SKM-1 treated with dmso at 0.1 percent for 144 hours (cell line): ENCODE measurements around the gene TUBA4B.
"Not testable (repeated sequence)": the region's sequence is repeated elsewhere in the genome, so short reads cannot be mapped to it uniquely, and the experiment has no call there.

Experiments
- DNase-seq: peaks from one replicate; lab custom pipeline; 2025; ENCODE audit not compliant: unreplicated experiment; lab: John Stamatoyannopoulos, UW

TUBA4B gene

DNA sequence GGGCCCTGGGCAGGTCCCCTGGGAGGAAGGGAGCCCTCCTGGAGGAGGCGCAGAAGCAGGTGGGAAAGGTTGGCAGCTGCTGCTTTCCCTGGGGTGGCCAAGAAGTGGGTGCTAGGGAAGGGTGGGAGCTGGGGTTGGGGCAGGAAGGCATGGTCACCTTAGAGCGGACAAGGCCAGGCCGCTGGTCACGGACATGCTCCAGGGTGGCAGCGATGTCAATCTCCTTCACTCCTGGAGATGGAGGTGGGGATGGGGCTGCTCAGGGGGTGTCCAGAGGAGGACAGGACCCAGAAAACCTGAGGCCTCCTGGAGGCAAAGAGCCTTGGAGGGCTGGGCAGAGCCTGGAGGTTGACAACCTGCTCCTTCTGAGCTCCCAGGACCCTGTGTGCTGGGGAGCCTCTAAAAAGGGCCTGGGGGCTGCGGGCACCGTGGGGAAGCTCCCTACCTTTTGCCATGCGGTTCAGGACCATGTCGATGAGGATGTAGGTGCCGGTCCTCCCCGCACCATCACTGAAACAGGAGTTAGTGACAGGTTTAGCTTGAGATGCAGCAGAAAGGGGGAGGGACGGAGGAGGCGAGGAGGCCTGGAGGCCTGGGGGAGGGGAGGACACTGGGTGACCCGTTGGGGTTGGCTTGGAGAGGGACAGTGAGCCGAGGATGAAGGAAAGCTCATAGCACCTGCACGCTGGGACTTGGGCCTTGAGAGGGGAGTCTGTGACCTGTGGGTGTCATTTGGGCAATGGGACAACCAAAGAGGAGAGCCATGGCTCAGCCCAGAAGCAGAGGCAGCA lies 37.5 kb downstream of the TUBA4B start:
- DNase-seq: no peak

DNA sequence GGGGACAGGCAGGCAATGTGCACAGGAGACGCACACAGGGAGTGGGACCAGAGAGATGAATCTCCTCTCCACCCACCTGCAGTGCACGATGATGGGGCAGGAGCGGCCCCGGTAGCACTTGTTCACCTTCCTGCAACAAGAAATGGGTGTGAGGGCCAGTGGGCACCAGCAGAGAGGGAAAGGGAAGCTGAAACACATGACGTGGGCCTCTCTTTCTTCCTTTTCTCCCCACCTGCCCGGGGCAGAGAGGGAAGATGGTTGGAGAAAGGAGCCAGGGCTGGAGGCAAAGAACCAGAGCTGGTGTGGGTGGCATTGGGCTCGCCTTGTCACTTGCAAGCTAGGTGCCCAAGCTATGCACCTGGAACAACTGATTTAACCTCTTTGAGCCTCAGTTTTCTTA lies 38.4 kb downstream of the TUBA4B start:
- no peak for DNase-seq

DNA sequence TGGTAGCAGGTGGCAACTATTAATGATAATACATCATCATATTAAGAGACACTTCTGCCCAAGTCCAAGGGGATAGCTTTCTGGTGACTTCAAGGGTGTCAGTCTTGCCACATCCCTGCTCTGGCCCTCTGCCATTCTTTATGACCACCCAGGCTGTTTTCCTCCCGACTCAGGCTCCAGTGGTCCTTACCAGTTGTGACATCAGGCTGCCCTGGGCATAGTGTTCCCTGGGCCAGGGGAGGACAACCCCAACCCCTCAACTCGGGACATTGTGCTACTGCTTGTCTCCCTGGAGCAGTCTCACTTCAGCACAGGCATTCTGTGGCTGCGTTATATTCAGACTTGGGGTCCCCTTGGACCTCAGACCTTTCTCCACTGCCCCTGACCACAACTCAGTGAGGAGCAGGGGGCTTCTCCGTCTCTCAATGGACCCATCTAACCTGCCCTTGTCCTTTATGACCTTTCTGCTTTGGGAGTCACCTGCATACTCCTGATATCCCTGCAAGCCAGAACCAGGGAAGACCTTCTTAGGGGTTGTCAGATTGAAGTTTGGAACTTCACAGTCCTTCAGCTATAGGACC lies 39.0 kb downstream of the TUBA4B start:
- no peak for DNase-seq

DNA sequence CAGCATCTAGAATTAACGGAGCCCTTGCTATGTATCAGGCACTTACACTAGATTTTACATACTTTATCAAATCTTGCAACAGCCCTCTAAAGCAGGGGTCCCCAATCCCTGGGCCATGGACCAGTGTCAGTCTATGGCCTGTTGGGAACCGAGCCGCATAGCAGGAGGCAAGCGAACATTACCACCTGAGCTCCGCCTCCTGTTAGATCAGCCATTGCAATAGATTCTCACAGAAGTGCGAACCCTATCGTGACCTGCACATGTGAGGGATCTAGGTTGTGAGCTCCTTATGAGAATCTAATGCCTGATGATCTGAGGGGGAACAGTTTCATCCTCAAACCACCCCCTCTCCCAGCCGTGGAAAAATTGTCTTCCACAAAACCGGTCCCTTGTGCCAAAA lies 39.6 kb downstream of the TUBA4B start:
- no peak for DNase-seq

DNA sequence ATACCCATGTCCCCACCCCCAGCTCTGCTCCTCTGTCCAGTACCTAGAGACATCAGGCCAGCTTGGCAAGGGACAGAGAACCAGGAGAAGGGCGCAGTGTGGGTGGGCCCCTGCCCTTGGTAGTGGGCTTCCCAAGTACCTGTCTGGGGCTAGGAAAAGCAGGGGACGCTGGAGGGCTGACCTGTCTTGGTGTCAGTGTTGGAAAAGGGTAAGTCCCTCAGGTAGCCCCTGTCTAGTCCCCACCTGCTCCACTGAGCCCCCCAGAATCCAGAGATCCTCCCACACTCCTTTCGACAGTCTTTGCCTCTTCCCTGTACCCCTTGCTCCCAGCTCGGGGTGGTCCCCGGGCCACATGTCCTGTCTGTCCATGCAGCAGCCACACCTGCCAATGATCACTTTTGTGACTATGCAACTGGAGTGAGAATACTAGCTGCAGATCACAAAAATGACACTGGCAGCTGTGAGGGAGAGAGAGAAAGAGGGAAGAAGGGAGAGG lies 40.7 kb downstream of the TUBA4B start:
- DNase-seq: no peak

DNA sequence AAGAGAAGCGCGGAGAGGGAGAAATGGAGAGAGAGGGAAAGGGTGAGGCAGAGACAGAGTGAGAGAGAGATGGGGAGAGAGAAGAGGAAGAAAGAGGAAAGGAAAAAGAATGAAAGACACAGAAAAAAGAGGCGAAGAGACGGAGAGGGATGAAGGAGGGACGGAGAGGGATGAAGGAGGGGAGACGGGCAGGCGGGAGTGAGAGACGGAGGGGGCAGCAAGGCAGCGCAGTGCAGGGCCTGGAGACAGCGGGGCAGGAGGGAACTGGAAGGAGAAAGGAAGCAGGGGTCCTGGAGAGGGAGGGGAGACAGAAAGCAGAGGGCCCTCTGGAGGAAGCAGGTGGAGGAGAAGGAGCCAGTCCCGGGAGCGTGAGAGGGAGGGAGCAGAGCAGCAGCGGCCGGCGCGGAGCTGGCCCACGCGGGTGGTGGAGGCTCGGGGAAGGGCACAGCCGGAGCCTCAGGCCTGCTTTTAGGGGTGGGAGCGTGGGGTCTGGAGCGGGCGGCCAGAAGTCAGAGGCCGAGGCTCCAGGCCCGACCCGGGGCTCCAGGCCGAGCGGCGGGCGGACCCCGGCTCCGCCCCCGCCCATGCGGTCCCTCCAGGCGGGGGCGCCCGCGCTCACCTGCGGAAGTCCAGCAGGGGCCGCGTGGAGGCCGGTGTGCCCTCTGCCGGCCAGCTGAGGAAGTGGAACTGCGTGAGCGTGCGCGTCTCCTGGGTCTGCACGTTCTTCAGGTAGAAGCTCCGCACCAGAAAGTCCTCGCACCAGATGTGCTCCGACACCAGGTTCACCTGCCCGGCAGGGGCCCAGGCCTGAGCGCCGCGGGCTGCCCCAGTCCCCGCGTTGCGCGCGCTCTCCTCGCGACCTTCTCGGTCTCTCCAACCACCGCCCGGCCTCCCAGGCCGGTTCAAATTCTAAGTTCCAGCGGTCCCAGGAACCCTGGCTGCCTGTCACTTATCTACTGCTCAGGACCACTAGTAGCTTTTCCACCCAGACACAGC lies 41.6 kb downstream of the TUBA4B start:
- DNase-seq: peak; percentile 69

DNA sequence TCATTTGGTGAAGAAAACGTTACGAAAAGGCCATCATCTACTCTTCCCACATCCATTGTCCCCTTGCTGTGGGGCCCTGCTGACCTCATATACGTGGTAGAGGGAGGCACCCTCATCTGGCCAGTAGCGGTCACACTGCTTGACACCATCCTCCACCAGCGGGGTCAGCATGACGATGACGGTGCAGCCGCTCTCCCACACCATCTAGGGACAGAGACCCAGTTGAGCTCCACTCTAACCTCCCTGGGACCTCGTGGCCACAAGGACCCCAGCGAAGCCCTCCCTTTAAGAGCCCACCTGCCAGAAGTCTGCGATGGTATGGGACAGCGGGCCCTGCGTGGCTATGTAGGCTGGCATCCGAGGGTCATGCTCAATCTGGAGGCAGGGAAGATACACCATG lies 43.1 kb downstream of the TUBA4B start:
- DNase-seq: no peak

DNA sequence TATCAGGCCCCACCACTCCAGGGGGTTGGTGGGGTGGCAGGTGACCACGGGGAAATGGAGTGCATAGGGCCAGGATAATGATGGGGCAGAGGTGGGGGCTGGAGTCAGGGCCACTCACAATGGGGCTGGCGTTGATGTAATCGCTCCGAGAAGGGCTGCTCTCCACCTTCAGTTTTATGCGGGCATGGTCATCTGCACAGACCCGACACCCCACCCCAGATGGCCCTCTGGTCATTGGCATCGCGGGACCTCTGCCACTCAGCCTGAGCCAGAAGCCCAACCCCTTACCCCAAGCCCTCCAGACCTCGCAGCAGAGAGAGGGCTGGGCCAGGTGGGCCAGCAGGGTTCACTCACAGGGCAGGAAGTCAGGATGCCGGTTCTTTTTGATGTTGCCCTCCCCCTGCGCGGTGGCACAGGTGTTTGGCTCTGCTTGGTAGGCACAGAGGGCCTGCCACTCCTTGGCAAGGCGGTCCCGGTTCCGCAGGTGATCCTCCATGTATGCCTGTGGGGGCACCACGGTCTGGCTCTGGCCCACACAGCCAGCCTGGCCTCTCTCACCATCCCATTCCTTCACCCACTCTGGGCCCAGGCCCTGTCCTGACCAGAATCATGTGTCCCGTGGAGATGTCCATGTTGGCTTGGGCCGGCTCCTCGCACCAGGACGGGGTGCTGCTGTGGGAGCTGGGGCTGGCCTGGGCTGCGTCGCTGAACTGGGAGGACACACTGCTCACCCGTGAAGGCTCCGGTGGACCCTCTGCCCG lies 43.8 kb downstream of the TUBA4B start:
- no peak for DNase-seq

DNA sequence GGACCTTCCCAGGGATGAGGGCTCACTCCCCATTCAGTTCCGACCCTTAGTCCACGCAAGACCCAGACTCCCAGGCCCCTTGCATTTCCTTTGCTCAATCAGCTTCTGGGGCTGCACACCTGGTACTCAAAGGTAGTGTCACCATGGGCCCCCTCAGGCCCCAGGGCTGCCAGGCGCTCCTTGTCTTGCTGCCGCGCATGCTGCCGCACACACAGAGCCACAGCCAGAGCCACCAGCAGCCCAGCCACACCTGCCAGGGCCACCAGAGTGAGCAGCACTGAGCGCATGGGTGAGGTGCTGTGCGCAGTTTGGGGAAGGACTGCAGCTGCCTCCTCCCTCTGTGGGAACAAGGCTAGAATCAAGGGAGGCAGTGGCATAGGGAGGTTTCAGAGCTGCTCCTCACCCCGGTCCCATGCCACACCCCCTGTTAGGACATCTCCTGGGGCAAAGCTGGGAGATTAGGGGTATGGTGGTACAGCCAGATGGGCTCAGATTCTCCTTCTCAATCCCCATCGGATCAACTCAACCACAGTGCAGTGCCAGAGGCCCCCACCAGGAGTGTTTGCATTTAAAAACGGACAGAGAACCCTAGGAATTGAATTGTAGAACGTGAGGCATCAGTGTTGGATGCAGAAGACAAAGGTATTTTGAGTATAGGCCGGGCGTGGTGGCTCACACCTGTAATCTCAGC lies 44.9 kb downstream of the TUBA4B start:
- DNase-seq: no peak

DNA sequence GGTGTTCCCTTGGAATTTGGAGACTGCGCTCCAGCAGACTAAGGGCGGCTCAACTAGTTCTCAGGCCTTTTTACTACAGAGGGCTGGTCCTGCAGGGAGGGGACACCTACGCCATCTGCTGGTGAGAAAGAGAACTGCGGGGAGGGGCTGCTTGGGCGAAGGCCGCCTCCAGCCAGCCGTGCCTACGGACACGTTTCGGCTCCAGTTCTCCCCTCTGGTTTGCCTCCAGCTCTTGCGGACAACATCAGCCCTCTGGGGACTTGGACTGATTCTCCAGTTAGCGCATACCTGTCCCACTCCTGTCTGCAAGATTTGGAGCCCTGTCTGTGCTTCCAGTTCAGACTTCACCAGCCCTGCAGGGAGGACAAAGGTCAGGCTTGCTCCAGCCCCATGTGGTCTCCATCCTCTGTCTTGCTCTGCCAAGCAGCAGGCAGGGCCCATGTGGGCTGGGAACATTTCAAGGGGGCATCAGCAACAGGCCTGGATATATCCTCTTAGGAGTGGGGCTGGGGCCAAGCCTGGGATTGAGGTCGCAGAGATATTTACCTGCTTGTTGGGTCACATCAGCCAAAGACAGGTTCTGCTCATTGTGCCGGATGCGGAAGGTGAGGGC lies 45.8 kb downstream of the TUBA4B start:
- DNase-seq: peak; percentile 62

DNA sequence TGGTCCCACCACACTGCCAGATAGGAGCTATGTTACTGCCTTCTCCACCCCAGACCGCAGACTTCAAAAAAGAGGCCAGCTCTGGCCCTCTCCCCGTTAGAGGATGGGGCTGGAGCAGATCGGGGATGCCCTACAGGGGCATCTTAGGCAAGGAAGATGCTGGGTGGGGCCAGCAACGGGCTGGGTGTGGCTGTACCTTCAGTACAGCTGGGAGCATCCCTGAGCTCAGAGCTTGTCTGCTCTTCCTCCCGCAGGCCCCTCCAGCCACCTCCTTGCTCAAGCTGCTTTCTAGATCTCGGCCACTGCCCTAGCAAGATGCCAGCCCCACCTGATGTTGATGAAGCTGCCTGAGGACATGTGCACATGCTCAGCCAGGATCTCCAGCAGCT lies 46.3 kb downstream of the TUBA4B start:
- DNase-seq: no peak

DNA sequence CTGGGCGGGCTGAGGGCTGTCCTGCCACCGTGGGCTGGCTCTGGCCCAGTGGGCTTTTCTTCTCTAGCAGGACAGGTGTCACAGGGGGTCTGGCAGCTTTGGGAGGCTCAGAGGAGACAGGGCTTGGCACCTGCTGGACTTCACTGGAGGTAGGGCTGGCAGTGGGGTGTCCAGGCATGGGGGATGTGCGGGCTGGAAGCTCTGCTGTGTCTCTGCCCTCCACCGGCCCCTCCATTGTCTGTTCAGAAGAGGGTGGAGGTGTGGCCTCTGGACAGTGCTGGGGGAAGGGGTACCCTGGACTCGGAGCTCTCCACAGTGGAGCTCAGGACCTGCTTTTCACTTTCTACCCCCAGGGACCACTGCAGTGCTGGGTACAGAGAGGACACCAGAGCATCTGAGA lies 47.0 kb downstream of the TUBA4B start:
- no peak for DNase-seq

DNA sequence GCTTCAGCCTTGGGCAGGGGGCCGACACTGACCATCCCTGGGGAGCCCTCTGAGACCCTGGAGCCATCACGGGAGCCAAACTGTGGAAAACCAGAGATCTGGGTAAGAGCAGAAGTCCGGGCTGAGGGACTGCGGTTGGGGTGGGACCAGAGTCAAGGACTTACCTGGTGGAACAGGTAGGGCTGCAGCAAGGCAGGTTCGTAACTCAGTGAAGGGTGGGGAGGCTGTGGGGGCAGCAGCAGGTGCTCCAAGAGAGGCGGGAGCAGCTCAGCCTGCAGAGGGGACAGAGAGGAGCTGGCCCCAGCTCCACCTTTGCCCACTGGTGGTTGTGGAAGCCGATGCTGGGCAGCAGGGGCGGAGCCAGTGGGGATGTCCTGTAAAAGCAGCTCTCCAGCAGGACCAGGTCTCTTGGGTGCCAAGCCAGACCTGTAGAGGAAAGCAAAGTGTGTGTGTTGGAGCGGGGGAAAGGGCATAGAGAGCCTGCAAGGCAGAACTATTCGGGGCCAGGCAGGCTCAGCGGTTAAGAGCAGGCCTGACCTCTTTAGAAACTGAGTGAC lies 49.4 kb downstream of the TUBA4B start:
- DNase-seq: no peak

DNA sequence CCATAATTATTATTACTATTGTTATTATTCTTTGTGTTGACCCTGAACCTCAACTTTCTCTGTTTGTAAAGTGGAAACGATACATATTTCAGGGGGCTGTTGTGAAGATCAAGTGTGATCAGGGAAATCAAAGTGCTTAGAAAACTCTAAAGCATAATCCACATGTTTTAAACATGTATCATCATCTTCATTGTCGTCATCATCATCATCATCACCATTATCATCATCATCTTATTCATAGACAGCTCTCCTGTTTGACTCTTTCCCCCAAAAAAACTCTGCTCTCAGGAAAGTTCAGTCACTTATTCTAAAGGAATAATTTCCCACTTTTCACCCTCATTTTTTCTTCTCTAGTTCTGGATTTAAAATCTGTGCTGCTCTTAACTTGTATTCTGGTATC lies 51.2 kb downstream of the TUBA4B start:
- no peak for DNase-seq

DNA sequence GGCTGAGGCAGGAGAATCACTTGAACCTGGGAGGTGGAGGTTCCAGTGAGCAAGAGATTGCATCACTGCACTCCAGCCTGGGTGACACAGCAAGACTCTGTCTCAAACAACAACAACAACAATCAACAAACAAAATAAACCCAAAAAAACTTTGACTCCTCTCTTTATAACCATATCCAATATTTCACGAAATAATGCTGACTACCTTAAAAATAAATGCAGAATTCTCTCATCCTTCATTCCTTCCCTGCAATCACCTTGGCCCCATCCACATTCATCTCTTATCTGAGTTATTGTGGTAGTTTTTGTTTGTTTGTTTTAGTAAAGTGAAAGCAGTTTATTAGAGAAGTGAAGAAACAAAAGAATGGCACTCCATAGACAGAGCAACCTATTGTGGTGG lies 53.0 kb downstream of the TUBA4B start:
- DNase-seq: no peak

DNA sequence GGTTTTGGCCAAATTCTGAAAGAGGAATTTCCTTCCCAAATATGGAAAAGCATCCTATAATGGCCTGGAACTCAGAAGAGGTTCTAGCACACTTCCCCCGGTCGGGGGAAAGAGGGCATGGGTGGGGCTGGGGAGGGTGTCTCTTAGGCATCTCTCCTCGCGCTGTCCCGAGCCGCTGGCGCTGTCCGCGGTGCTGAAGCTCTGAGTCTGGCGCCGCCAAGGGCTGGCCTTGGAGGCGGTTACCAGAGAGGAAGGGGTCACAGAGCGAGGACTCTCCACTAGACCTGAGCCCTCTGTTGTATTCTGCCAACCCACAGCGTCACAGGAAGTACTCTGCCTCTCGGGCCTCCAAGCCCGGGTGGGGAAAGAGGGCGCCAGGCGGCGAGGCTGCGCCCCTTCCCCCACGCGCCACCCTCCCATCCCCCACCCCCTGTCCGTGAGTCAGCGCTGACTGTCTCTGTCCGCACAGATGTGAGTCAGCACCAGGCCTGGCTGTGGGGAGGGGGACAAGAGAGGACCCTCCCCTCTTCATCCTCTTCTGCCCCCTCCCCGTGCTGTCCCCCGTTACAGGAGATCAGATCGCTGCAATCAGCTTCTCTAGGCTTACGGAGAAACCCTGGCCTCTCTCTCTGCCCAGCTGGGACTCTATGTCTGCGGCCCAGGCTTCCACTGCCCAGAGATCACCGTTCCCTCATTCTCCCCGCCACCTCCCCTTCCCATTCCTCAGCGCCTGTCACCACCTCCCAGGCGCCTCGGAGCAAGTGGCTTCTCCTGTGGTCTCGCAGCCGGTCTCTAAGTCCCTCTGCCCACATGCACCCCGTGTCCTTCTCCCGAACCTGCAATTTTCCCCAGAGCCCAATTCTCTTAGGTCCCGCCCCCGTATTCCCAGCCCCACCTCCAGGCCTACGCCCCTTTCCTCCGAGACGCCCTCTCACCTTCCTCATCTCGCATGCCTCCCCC lies 55.4 kb downstream of the TUBA4B start:
- no peak for DNase-seq

DNA sequence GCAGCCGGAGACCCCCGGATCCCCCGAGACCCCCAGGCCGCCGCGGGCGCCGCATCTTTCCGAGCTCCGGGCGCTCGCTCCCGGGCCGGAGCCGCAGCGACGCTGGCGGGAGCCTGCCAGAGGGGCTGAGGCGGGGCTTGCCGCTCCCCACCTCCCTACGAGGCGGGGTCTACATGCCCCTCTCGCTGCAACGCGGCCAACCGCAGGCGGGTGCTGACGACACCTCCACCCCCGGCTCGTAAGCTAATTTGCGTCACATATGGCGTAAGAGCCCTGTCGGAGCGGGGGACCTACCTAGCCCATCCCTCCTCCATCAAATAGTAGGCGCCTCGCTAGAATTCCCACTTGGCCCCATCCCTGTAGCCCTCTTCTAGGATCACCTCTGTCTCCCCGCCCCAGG lies 56.2 kb downstream of the TUBA4B start, which contains the start of gene PTPRN:
Gene PTPRN (minus strand): TSS at position 124 of the 400 bp plus-strand sequence. CDS start 69 bp downstream, at position 55.
- DNase-seq: no peak

DNA sequence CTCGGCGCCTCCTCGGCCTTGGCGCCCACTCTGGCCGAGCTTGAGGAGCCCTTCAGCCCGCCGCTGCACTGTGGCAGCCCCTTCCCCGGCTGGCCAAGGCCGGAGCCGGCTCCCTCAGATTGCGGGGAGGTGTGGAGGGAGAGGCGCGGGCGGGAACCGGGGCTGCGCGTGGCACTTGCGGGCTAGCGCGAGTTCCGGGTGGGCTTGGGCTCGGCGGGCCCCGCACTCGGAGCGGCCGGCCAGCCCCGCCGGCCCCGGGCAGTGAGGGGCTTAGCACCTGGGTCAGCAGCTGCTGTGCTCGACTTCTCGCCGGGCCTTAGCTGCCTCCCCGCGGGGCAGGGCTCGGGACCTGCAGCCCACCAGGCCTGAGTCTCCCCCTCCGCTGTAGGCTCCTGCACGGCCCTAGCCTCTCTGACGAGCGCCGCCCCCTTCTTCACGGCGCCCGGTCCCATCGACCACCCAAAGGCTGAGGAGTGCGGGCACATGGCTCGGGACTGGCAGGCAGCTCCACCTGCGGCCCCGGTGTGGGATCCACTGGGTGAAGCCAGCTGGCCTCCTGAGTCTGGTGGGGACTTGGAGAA lies 59.7 kb downstream of the TUBA4B start:
- DNase-seq: not testable (repeated sequence)
